ENCODE measurements around the gene RTN4IP1.
A peak's percentile ranks its signal among the peaks of the same experiment; 100 is the strongest.

Gene RTN4IP1

GRCh38 chr6:106547601-106548453, 81.5 kb downstream of the RTN4IP1 start:
- WGBS, 2 experiments (ENCODE audit: insufficient coverage in 2 of 2): 61 to 86% methylated on average over 1 to 4 of the region's 6 CpGs
- Histone ChIP-seq H3K9me3 (ENCODE audit: control insufficient read depth, low read length) (no peaks in the 10 kb centered on the region), H3K27ac (ENCODE audit: low read depth, low read length, severe bottlenecking) (peak overlapping the region; percentile 61), H3K36me3 (ENCODE audit: control insufficient read depth, insufficient read depth, low read length) (no peaks in the 10 kb centered on the region), H3K4me3 (ENCODE audit: extremely low read depth, insufficient read depth, low read length, poor library complexity, severe bottlenecking) (no peak overlapping the region), H3K4me1 (ENCODE audit: control insufficient read depth, insufficient read depth, low read length, poor library complexity, severe bottlenecking) (peaks cover 23% of the 10 kb centered on the region)

- Histone ChIP-seq H3K4me3 (ENCODE audit: extremely low read depth, insufficient read depth, low read length, poor library complexity, severe bottlenecking) (no peak overlapping the region), H3K36me3 (ENCODE audit: control insufficient read depth, insufficient read depth, low read length) (no peaks in the 10 kb centered on the region), H3K4me1 (ENCODE audit: control insufficient read depth, insufficient read depth, low read length, poor library complexity, severe bottlenecking) (peaks cover 23% of the 10 kb centered on the region), H3K27ac (ENCODE audit: low read depth, low read length, severe bottlenecking) (peak overlapping the region; percentile 68), H3K9me3 (ENCODE audit: control insufficient read depth, low read length) (no peaks in the 10 kb centered on the region)
- WGBS, 2 experiments (ENCODE audit: insufficient coverage in 2 of 2): no CpG with 5 or more reads among the region's 5 CpGs
Observed at GRCh38 chr6:106546691-106547414, 82.4 kb downstream of the RTN4IP1 start.

GRCh38 chr6:106546261-106546690, 83.0 kb downstream of the RTN4IP1 start:
- no peaks in the 10 kb centered on the region for H3K9me3 ChIP-seq (ENCODE audit: control insufficient read depth, low read length)
- H3K36me3 ChIP-seq (ENCODE audit: control insufficient read depth, insufficient read depth, low read length): no peaks in the 10 kb centered on the region
- peak overlapping the region; percentile 68 for H3K27ac ChIP-seq (ENCODE audit: low read depth, low read length, severe bottlenecking)
- H3K4me1 ChIP-seq (ENCODE audit: control insufficient read depth, insufficient read depth, low read length, poor library complexity, severe bottlenecking): peaks cover 23% of the 10 kb centered on the region
- H3K4me3 ChIP-seq (ENCODE audit: extremely low read depth, insufficient read depth, low read length, poor library complexity, severe bottlenecking): no peak overlapping the region
- 82 to 89% methylated on average over 2 of the region's 2 CpGs for WGBS, 2 experiments (ENCODE audit: insufficient coverage in 2 of 2)

- H3K4me3 ChIP-seq (ENCODE audit: extremely low read depth, insufficient read depth, low read length, poor library complexity, severe bottlenecking): no peak overlapping the region
- no peaks in the 10 kb centered on the region for H3K36me3 ChIP-seq (ENCODE audit: control insufficient read depth, insufficient read depth, low read length)
- peaks cover 9% of the 10 kb centered on the region for H3K4me1 ChIP-seq (ENCODE audit: control insufficient read depth, insufficient read depth, low read length, poor library complexity, severe bottlenecking)
- H3K27ac ChIP-seq (ENCODE audit: low read depth, low read length, severe bottlenecking): no peak overlapping the region
- WGBS, 2 experiments (ENCODE audit: insufficient coverage in 2 of 2): 93% methylated on average over 5 of the region's 6 CpGs
- H3K9me3 ChIP-seq (ENCODE audit: control insufficient read depth, low read length): no peaks in the 10 kb centered on the region
Observed at GRCh38 chr6:106540907-106541306, 88.4 kb downstream of the RTN4IP1 start.

GRCh38 chr6:106540432-106540831, 88.9 kb downstream of the RTN4IP1 start:
- Histone ChIP-seq H3K4me1 (ENCODE audit: control insufficient read depth, insufficient read depth, low read length, poor library complexity, severe bottlenecking) (peaks cover 9% of the 10 kb centered on the region), H3K36me3 (ENCODE audit: control insufficient read depth, insufficient read depth, low read length) (no peaks in the 10 kb centered on the region)

GRCh38 chr6:106539936-106540335, 89.4 kb downstream of the RTN4IP1 start:
- no peaks in the 10 kb centered on the region for H3K36me3 ChIP-seq (ENCODE audit: control insufficient read depth, insufficient read depth, low read length)
- 81 to 86% methylated on average over 7 to 8 of the region's 9 CpGs for WGBS, 2 experiments (ENCODE audit: insufficient coverage in 2 of 2)
- H3K4me1 ChIP-seq (ENCODE audit: control insufficient read depth, insufficient read depth, low read length, poor library complexity, severe bottlenecking): peaks cover 9% of the 10 kb centered on the region
- no peak overlapping the region for H3K27ac ChIP-seq (ENCODE audit: low read depth, low read length, severe bottlenecking)
- H3K9me3 ChIP-seq (ENCODE audit: control insufficient read depth, low read length): no peaks in the 10 kb centered on the region
- no peak overlapping the region for H3K4me3 ChIP-seq (ENCODE audit: extremely low read depth, insufficient read depth, low read length, poor library complexity, severe bottlenecking)

More at GRCh38 chr6:106540432-106540831, 88.9 kb downstream of the RTN4IP1 start:
- Histone ChIP-seq H3K27ac (ENCODE audit: low read depth, low read length, severe bottlenecking) (no peak overlapping the region), H3K4me3 (ENCODE audit: extremely low read depth, insufficient read depth, low read length, poor library complexity, severe bottlenecking) (no peak overlapping the region), H3K9me3 (ENCODE audit: control insufficient read depth, low read length) (no peaks in the 10 kb centered on the region)

GRCh38 chr6:106538145-106538544, 91.2 kb downstream of the RTN4IP1 start:
- no CpG with 5 or more reads among the region's 1 CpG for WGBS, 2 experiments (ENCODE audit: insufficient coverage in 2 of 2)
- no peaks in the 10 kb centered on the region for H3K9me3 ChIP-seq (ENCODE audit: control insufficient read depth, low read length)
- no peaks in the 10 kb centered on the region for H3K36me3 ChIP-seq (ENCODE audit: control insufficient read depth, insufficient read depth, low read length)
- H3K4me3 ChIP-seq (ENCODE audit: extremely low read depth, insufficient read depth, low read length, poor library complexity, severe bottlenecking): no peak overlapping the region
- H3K4me1 ChIP-seq (ENCODE audit: control insufficient read depth, insufficient read depth, low read length, poor library complexity, severe bottlenecking): peaks cover 12% of the 10 kb centered on the region
- no peak overlapping the region for H3K27ac ChIP-seq (ENCODE audit: low read depth, low read length, severe bottlenecking)

GRCh38 chr6:106537662-106538061, 91.6 kb downstream of the RTN4IP1 start:
- Histone ChIP-seq H3K36me3 (ENCODE audit: control insufficient read depth, insufficient read depth, low read length) (no peaks in the 10 kb centered on the region), H3K4me3 (ENCODE audit: extremely low read depth, insufficient read depth, low read length, poor library complexity, severe bottlenecking) (no peak overlapping the region), H3K9me3 (ENCODE audit: control insufficient read depth, low read length) (no peaks in the 10 kb centered on the region), H3K27ac (ENCODE audit: low read depth, low read length, severe bottlenecking) (no peak overlapping the region), H3K4me1 (ENCODE audit: control insufficient read depth, insufficient read depth, low read length, poor library complexity, severe bottlenecking) (peaks cover 16% of the 10 kb centered on the region)
- 63 to 77% methylated on average over 5 to 8 of the region's 8 CpGs for WGBS, 2 experiments (ENCODE audit: insufficient coverage in 2 of 2)

- 83% methylated on average over 1 of the region's 2 CpGs; no CpG with 5 or more reads in 1 of the 2 experiments for WGBS, 2 experiments (ENCODE audit: insufficient coverage in 2 of 2)
Observed at GRCh38 chr6:106536851-106537250, 92.4 kb downstream of the RTN4IP1 start.

GRCh38 chr6:106536357-106536756, 92.9 kb downstream of the RTN4IP1 start:
- no peaks in the 10 kb centered on the region for H3K9me3 ChIP-seq (ENCODE audit: control insufficient read depth, low read length)
- H3K27ac ChIP-seq (ENCODE audit: low read depth, low read length, severe bottlenecking): no peak overlapping the region
- no peaks in the 10 kb centered on the region for H3K36me3 ChIP-seq (ENCODE audit: control insufficient read depth, insufficient read depth, low read length)
- peaks cover 16% of the 10 kb centered on the region for H3K4me1 ChIP-seq (ENCODE audit: control insufficient read depth, insufficient read depth, low read length, poor library complexity, severe bottlenecking)
- WGBS, 2 experiments (ENCODE audit: insufficient coverage in 2 of 2): no CpG with 5 or more reads among the region's 1 CpG
- no peak overlapping the region for H3K4me3 ChIP-seq (ENCODE audit: extremely low read depth, insufficient read depth, low read length, poor library complexity, severe bottlenecking)

More at GRCh38 chr6:106536851-106537250, 92.4 kb downstream of the RTN4IP1 start:
- H3K4me1 ChIP-seq (ENCODE audit: control insufficient read depth, insufficient read depth, low read length, poor library complexity, severe bottlenecking): peaks cover 16% of the 10 kb centered on the region
- H3K27ac ChIP-seq (ENCODE audit: low read depth, low read length, severe bottlenecking): no peak overlapping the region
- no peaks in the 10 kb centered on the region for H3K9me3 ChIP-seq (ENCODE audit: control insufficient read depth, low read length)
- H3K36me3 ChIP-seq (ENCODE audit: control insufficient read depth, insufficient read depth, low read length): no peaks in the 10 kb centered on the region
- H3K4me3 ChIP-seq (ENCODE audit: extremely low read depth, insufficient read depth, low read length, poor library complexity, severe bottlenecking): no peak overlapping the region

GRCh38 chr6:106535012-106535411, 94.3 kb downstream of the RTN4IP1 start:
- H3K4me3 ChIP-seq (ENCODE audit: extremely low read depth, insufficient read depth, low read length, poor library complexity, severe bottlenecking): no peak overlapping the region
- H3K4me1 ChIP-seq (ENCODE audit: control insufficient read depth, insufficient read depth, low read length, poor library complexity, severe bottlenecking): peaks cover 8% of the 10 kb centered on the region
- H3K9me3 ChIP-seq (ENCODE audit: control insufficient read depth, low read length): no peaks in the 10 kb centered on the region
- WGBS, 2 experiments (ENCODE audit: insufficient coverage in 2 of 2): no CpG with 5 or more reads among the region's 2 CpGs
- H3K36me3 ChIP-seq (ENCODE audit: control insufficient read depth, insufficient read depth, low read length): no peaks in the 10 kb centered on the region
- H3K27ac ChIP-seq (ENCODE audit: low read depth, low read length, severe bottlenecking): no peak overlapping the region

All from mesodermal cell (in vitro differentiated cells).